Thyroid gland (tissue), 4 donors: ENCODE measurements around the gene GLIS1.

Experiments
- CTCF ChIP-seq, 6 experiments: fragments of 200-600 bp in 3 of 6; fragments of 450-650 bp in 3 of 6; sonication (generic) in 3 of 6; IDR thresholded peaks; one replicate each; pipeline ENCODE4 v1.5.1; 2016 to 2019; ENCODE audit warnings: antibody characterized with exemption in 6 of 6, mild to moderate bottlenecking in 2 of 6, inconsistent platforms in 1 of 6, moderate library complexity in 1 of 6
- POLR2A ChIP-seq, 2 donors: fragments of 450-650 bp; IDR thresholded peaks; one replicate each; pipeline ENCODE4 v1.6.1; 2017; ENCODE audit warnings: antibody characterized with exemption in 2 of 2, mild to moderate bottlenecking in 2 of 2, moderate library complexity in 1 of 2

- no peak for TF ChIP-seq CTCF (IDR thresholded peaks at IDR 0.05)
- TF ChIP-seq POLR2A (IDR thresholded peaks at IDR 0.05): no peak
Observed at GRCh38 chr1:53686965-53687267, 52.0 kb downstream of the GLIS1 start.
